Fibroblast of lung (primary cell): ENCODE results near the gene SLC36A3. TPM values are rescaled to one million over a fixed set of nuclear protein-coding genes. Genes with fewer than 3 reads are reported as not detected.
"Not testable (repeated sequence)": the region's sequence is repeated elsewhere in the genome, so short reads cannot be mapped to it uniquely, and the experiment has no call there.

Experiments used
- DNase-seq, 2 donors: peaks; one replicate each; pipeline versions ENCODE4 v3.0.0 to v3.0.0-alpha.2; 2010; ENCODE audit warnings: low read depth in 2 of 2
- H2AFZ ChIP-seq: 2 replicates; pipeline ENCODE4 v1.5.1; 2012; ENCODE audit warnings: low read length, control low read depth, inconsistent platforms
- H3K27ac ChIP-seq: 2 replicates; pipeline ENCODE4 v1.5.1; 2011; ENCODE audit warnings: low read length, control low read depth; ENCODE audit not compliant: insufficient read depth
- H3K27me3 ChIP-seq: 2 replicates; pipeline ENCODE4 v1.5.1; 2011; ENCODE audit warnings: mild to moderate bottlenecking, low read length; ENCODE audit not compliant: control insufficient read depth, insufficient read depth
- H3K36me3 ChIP-seq: 2 replicates; pipeline ENCODE4 v1.5.1; 2011; ENCODE audit warnings: low read length; ENCODE audit not compliant: control insufficient read depth, insufficient read depth
- H3K4me1 ChIP-seq: 2 replicates; pipeline ENCODE4 v1.5.1; 2011; ENCODE audit warnings: low read length; ENCODE audit not compliant: control insufficient read depth, insufficient read depth; ENCODE audit errors: extremely low read depth
- H3K4me2 ChIP-seq: 2 replicates; pipeline ENCODE4 v1.5.1; 2011; ENCODE audit warnings: low read length, control low read depth; ENCODE audit not compliant: insufficient read depth; ENCODE audit errors: extremely low read depth
- H3K4me3 ChIP-seq, 4 experiments: fragments of 200-600 bp in 1 of 4; sonication (generic) in 1 of 4; replicated peaks in 1 of 4; 2 replicates each; pipeline ENCODE4 v1.5.1; 2011 to 2016; ENCODE audit warnings: low read length in 4 of 4, low read depth in 3 of 4, mild to moderate bottlenecking in 3 of 4, control low read depth in 2 of 4, inconsistent platforms in 1 of 4, mixed read lengths in 1 of 4; ENCODE audit not compliant: insufficient read depth in 1 of 4; ENCODE audit errors: control extremely low read depth in 1 of 4
- H3K79me2 ChIP-seq: 2 replicates; pipeline ENCODE4 v1.5.1; 2012; ENCODE audit warnings: mild to moderate bottlenecking, low read length, inconsistent platforms; ENCODE audit not compliant: control insufficient read depth, insufficient read depth
- H3K9ac ChIP-seq: 2 replicates; pipeline ENCODE4 v1.5.1; 2011; ENCODE audit warnings: mild to moderate bottlenecking, low read length, control low read depth; ENCODE audit not compliant: insufficient read depth
- H3K9me3 ChIP-seq: 2 replicates; pipeline ENCODE4 v1.5.1; 2012; ENCODE audit warnings: low read depth, low read length; ENCODE audit not compliant: control insufficient read depth, insufficient read depth
- H4K20me1 ChIP-seq: 2 replicates; pipeline ENCODE4 v1.5.1; 2011; ENCODE audit warnings: low read length; ENCODE audit not compliant: control insufficient read depth, insufficient read depth; ENCODE audit errors: extremely low read depth
- CTCF ChIP-seq, 2 donors: IDR thresholded peaks in 1 of 2; conservative IDR thresholded peaks in 1 of 2; 1 replicate in 1 of 2; 2 replicates in 1 of 2; pipeline ENCODE4 v1.5.1; 2011 to 2012; ENCODE audit warnings: low read length in 2 of 2, control low read depth in 1 of 2, inconsistent platforms in 1 of 2, low read depth in 1 of 2, mild to moderate bottlenecking in 1 of 2
- EZH2 ChIP-seq: IDR thresholded peaks from 2 replicates; pipeline ENCODE4 v1.5.1; 2012; ENCODE audit warnings: low read length, control low read depth, mild to moderate bottlenecking; ENCODE audit errors: missing control alignments
- polyA plus RNA-seq, 2 donors: library from polyadenylated mRNA; depleted of rRNA in 1 of 2; stranded (reverse) in 1 of 2; unstranded in 1 of 2; fragments of >200 nt; gene quantifications; 2 replicates each; pipeline ENCODE4 v1.2.1, GENCODE V29; 2011 to 2012; ENCODE audit warnings: missing spikeins in 1 of 2
- total RNA-seq: library from RNA; depleted of rRNA; stranded (reverse); fragments of >200 nt; gene quantifications from 2 replicates; pipeline ENCODE4 v1.2.1, GENCODE V29; 2014

The SLC36A3 gene
- total and polyA plus RNA-seq, 2 donors (not counting 1 experiment from before 2014, with no cell fraction given) = not detected

- peak in 1 of 2 donors; percentile 30 for DNase-seq
- TF ChIP-seq CTCF (conservative IDR thresholded peaks at IDR 0.05 in 1 of 2, IDR thresholded peaks at IDR 0.05 in 1 of 2; ENCODE audit: low read depth in 1 of 2, low read length in 2 of 2) (no peak), EZH2 (no peak)
- no peak overlapping the region for H3K4me3 ChIP-seq
- no peak overlapping the region for H2AFZ ChIP-seq
- no peaks in the 10 kb centered on the region for H3K36me3 ChIP-seq
- no peaks in the 10 kb centered on the region for H4K20me1 ChIP-seq
- no peaks in the 10 kb centered on the region for H3K4me1 ChIP-seq
- H3K4me2 ChIP-seq = no peak overlapping the region
- no peaks in the 10 kb centered on the region for H3K79me2 ChIP-seq
- H3K9ac ChIP-seq = no peak overlapping the region
- no peaks in the 10 kb centered on the region for H3K27me3 ChIP-seq
- H3K27ac ChIP-seq = no peak overlapping the region
- H3K9me3 ChIP-seq = no peaks in the 10 kb centered on the region
These were observed 45.8 kb downstream of the SLC36A3 start for GRCh38 chr5:151257731-151258181.

GRCh38 chr5:151255621-151256286 lies 47.8 kb downstream of the SLC36A3 start:
- H3K4me1 ChIP-seq = no peaks in the 10 kb centered on the region
- H3K36me3 ChIP-seq = no peaks in the 10 kb centered on the region
- no peaks in the 10 kb centered on the region for H3K9me3 ChIP-seq
- no peaks in the 10 kb centered on the region for H3K27me3 ChIP-seq
- H3K4me2 ChIP-seq = no peak overlapping the region
- H3K9ac ChIP-seq = no peak overlapping the region
- no peaks in the 10 kb centered on the region for H3K79me2 ChIP-seq
- TF ChIP-seq EZH2 (no peak), CTCF (conservative IDR thresholded peaks at IDR 0.05 in 1 of 2, IDR thresholded peaks at IDR 0.05 in 1 of 2; ENCODE audit: low read depth in 1 of 2, low read length in 2 of 2) (no peak)
- no peak for DNase-seq
- H3K4me3 ChIP-seq = no peak overlapping the region
- H2AFZ ChIP-seq = no peak overlapping the region
- H3K27ac ChIP-seq = no peak overlapping the region
- no peaks in the 10 kb centered on the region for H4K20me1 ChIP-seq

- not testable (repeated sequence) for H3K4me2 ChIP-seq, H3K4me1 ChIP-seq, H3K4me3 ChIP-seq, H2AFZ ChIP-seq, H3K27me3 ChIP-seq, H3K36me3 ChIP-seq, H4K20me1 ChIP-seq, H3K9me3 ChIP-seq, H3K9ac ChIP-seq, H3K27ac ChIP-seq, DNase-seq, H3K79me2 ChIP-seq
These were observed 48.6 kb downstream of the SLC36A3 start for GRCh38 chr5:151254990-151255389.
